ENCODE results near the gene TSPAN31.

DNA sequence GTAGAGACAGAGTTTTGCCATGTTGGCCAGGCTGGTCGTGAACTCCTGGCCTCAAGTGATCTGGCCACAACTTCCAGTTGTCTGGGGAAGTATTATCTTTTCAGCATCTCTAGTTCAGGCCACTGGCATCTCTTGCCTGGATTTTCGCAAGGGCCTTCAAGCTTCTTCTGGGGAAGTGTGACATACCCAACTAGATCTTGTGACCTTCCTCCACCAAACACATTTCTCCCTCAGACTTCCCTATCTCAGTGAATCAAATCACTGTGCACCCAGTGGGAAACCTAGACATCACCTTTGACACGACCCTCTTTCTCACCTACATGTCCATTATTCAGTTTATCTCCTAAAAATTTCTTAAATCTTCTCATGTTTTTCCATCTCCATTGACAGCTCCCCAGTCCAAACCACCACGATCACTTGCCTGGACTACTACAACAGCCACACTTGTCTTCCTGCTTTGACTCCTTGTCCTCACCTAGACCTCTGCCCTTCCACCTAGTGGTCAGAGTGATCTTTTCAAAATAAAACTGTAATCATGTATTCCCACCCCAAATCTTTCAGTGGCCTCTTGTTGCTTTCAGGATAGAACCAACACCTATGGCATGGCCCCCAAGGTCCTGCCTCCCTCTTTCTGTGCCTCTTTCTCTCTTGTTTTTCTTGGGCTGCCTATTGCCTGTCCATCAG lies 30.9 kb downstream of the TSPAN31 start:
- TF ChIP-seq EZH2 (IDR thresholded peaks at IDR 0.05; ENCODE audit: borderline replicate concordance, low read length): no peak
- TF ChIP-seq, protein P1, sequence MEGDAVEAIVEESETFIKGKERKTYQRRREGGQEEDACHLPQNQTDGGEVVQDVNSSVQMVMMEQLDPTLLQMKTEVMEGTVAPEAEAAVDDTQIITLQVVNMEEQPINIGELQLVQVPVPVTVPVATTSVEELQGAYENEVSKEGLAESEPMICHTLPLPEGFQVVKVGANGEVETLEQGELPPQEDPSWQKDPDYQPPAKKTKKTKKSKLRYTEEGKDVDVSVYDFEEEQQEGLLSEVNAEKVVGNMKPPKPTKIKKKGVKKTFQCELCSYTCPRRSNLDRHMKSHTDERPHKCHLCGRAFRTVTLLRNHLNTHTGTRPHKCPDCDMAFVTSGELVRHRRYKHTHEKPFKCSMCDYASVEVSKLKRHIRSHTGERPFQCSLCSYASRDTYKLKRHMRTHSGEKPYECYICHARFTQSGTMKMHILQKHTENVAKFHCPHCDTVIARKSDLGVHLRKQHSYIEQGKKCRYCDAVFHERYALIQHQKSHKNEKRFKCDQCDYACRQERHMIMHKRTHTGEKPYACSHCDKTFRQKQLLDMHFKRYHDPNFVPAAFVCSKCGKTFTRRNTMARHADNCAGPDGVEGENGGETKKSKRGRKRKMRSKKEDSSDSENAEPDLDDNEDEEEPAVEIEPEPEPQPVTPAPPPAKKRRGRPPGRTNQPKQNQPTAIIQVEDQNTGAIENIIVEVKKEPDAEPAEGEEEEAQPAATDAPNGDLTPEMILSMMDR (IDR thresholded peaks at IDR 0.05; ENCODE audit: low read length): peak; percentile 38; the same call in 1 of the 2 replicates
